Gastroesophageal sphincter (tissue), 3 donors: ENCODE results near the gene DIAPH2.

ENCODE experiments used
- CTCF ChIP-seq, 4 experiments: fragments of 200-600 bp in 2 of 4; fragments of 450-650 bp in 2 of 4; sonication (generic) in 1 of 4; IDR thresholded peaks; one replicate each; pipeline ENCODE4 v1.5.1; 2017 to 2019; ENCODE audit warnings: antibody characterized with exemption in 4 of 4, mild to moderate bottlenecking in 2 of 4, moderate library complexity in 2 of 4
- POLR2A ChIP-seq, 2 donors: fragments of 450-650 bp; IDR thresholded peaks; one replicate each; pipeline ENCODE4 v1.6.1; 2017; ENCODE audit warnings: antibody characterized with exemption in 2 of 2, mild to moderate bottlenecking in 2 of 2, moderate library complexity in 1 of 2

- no peak for TF ChIP-seq CTCF (IDR thresholded peaks at IDR 0.05)
- TF ChIP-seq POLR2A (IDR thresholded peaks at IDR 0.05) = no peak
Measured at GRCh38 chrX:97260679-97261078, 576.0 kb downstream of the DIAPH2 start.
